Skin of body (tissue), 2 donors: ENCODE data around the gene HBD. TPM values are rescaled to one million over a fixed set of nuclear protein-coding genes. Genes with fewer than 3 reads are reported as not detected.
"Not testable (repeated sequence)": the region's sequence is repeated elsewhere in the genome, so short reads cannot be mapped to it uniquely, and the experiment has no call there.

ENCODE experiments used
- DNase-seq: peaks from one replicate; lab custom pipeline; 2025; lab: John Stamatoyannopoulos, UW
- total RNA-seq: library from RNA; depleted of rRNA; stranded (reverse); fragments of >200 nt; gene quantifications from one replicate; pipeline ENCODE4 v1.2.3, GENCODE V29; 2014

The HBD gene
- not detected for total RNA-seq

GRCh38 chr11:5234381-5234834 lies at the start of gene HBD:
Gene HBD, minus strand, starts transcription at chr11:5234483. Its CDS starts 50 bp downstream, at chr11:5234433.
- no peak for DNase-seq

GRCh38 chr11:5283882-5284281 lies 49.6 kb upstream of the HBD start:
- DNase-seq, result no peak

- DNase-seq, result no peak
Observed at GRCh38 chr11:5283086-5283485, 48.8 kb upstream of the HBD start.

- DNase-seq, result no peak
Observed at GRCh38 chr11:5282628-5283027, 48.3 kb upstream of the HBD start.

GRCh38 chr11:5281596-5281995 lies 47.3 kb upstream of the HBD start:
- no peak for DNase-seq

GRCh38 chr11:5280582-5281102 lies 46.4 kb upstream of the HBD start:
- DNase-seq, result no peak

GRCh38 chr11:5279471-5280090 lies 45.3 kb upstream of the HBD start:
- DNase-seq, result no peak

GRCh38 chr11:5277807-5278382 lies 43.6 kb upstream of the HBD start:
- no peak for DNase-seq

GRCh38 chr11:5276697-5277096 lies 42.4 kb upstream of the HBD start:
- DNase-seq, result no peak

- DNase-seq, result no peak
Observed at GRCh38 chr11:5275369-5276110, 41.3 kb upstream of the HBD start.

- DNase-seq, result no peak
Observed at GRCh38 chr11:5274395-5274794, 40.1 kb upstream of the HBD start.

- no peak for DNase-seq
Observed at GRCh38 chr11:5272395-5273017, 38.2 kb upstream of the HBD start.

- DNase-seq, result no peak
Observed at GRCh38 chr11:5269715-5270147, 35.4 kb upstream of the HBD start, which contains the start of gene HBE1. Gene HBE1, minus strand, starts transcription at chr11:5269945. Its CDS starts 55 bp downstream, at chr11:5269890.

GRCh38 chr11:5267033-5267563 lies 32.8 kb upstream of the HBD start:
- DNase-seq, result no peak

- no peak for DNase-seq
Observed at GRCh38 chr11:5266609-5267008, 32.3 kb upstream of the HBD start.

- no peak for DNase-seq
Observed at GRCh38 chr11:5265832-5266231, 31.5 kb upstream of the HBD start.

GRCh38 chr11:5258543-5259262 lies 24.4 kb upstream of the HBD start:
- DNase-seq, result no peak

GRCh38 chr11:5257296-5257695 lies 23.0 kb upstream of the HBD start:
- no peak for DNase-seq

GRCh38 chr11:5254646-5255413 lies 20.5 kb upstream of the HBD start, which contains the start of gene HBG2:
Gene HBG2, minus strand, starts transcription at chr11:5254781. Its CDS starts 53 bp downstream, at chr11:5254728.
- not testable (repeated sequence) for DNase-seq

- not testable (repeated sequence) for DNase-seq
Observed at GRCh38 chr11:5254023-5254422, 19.7 kb upstream of the HBD start.
